ENCODE data around the gene G6PC3. TPM values are rescaled to one million over a fixed set of nuclear protein-coding genes. Genes with fewer than 3 reads are reported as not detected.
A peak's percentile ranks its signal among the peaks of the same experiment; 100 is the strongest.

The G6PC3 gene
- total RNA-seq, 4 donors from 2014 or later: 24.9 to 68.7 (median 36.2) TPM

- no peak for DNase-seq (ENCODE audit: low spot score in 2 of 2)
- peak overlapping the region in 3 of 4 donors; percentile 76 to 82 (median 78) for H3K27ac ChIP-seq
- peak overlapping the region; percentile 19 to 35 (median 24) for H3K4me3 ChIP-seq
- H3K36me3 ChIP-seq: peaks cover 0 to 18% (median under 1%) of the 10 kb centered on the region in 3 donors
- H3K4me1 ChIP-seq: peaks cover 5 to 98% (median 56%) of the 10 kb centered on the region in 4 donors
- TF ChIP-seq EP300 (IDR thresholded peaks at IDR 0.05): no peak
- no peak for TF ChIP-seq POLR2A (IDR thresholded peaks at IDR 0.05)
- TF ChIP-seq, protein P1, sequence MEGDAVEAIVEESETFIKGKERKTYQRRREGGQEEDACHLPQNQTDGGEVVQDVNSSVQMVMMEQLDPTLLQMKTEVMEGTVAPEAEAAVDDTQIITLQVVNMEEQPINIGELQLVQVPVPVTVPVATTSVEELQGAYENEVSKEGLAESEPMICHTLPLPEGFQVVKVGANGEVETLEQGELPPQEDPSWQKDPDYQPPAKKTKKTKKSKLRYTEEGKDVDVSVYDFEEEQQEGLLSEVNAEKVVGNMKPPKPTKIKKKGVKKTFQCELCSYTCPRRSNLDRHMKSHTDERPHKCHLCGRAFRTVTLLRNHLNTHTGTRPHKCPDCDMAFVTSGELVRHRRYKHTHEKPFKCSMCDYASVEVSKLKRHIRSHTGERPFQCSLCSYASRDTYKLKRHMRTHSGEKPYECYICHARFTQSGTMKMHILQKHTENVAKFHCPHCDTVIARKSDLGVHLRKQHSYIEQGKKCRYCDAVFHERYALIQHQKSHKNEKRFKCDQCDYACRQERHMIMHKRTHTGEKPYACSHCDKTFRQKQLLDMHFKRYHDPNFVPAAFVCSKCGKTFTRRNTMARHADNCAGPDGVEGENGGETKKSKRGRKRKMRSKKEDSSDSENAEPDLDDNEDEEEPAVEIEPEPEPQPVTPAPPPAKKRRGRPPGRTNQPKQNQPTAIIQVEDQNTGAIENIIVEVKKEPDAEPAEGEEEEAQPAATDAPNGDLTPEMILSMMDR (IDR thresholded peaks at IDR 0.05): no peak
- H3K9me3 ChIP-seq: no peaks in the 10 kb centered on the region
- WGBS, 2 donors: 72 to 76% methylated on average over 8 to 10 of the region's 10 CpGs
- no peaks in the 10 kb centered on the region for H3K27me3 ChIP-seq
Observed at GRCh38 chr17:44110011-44110686, 39.6 kb downstream of the G6PC3 start.

DNA sequence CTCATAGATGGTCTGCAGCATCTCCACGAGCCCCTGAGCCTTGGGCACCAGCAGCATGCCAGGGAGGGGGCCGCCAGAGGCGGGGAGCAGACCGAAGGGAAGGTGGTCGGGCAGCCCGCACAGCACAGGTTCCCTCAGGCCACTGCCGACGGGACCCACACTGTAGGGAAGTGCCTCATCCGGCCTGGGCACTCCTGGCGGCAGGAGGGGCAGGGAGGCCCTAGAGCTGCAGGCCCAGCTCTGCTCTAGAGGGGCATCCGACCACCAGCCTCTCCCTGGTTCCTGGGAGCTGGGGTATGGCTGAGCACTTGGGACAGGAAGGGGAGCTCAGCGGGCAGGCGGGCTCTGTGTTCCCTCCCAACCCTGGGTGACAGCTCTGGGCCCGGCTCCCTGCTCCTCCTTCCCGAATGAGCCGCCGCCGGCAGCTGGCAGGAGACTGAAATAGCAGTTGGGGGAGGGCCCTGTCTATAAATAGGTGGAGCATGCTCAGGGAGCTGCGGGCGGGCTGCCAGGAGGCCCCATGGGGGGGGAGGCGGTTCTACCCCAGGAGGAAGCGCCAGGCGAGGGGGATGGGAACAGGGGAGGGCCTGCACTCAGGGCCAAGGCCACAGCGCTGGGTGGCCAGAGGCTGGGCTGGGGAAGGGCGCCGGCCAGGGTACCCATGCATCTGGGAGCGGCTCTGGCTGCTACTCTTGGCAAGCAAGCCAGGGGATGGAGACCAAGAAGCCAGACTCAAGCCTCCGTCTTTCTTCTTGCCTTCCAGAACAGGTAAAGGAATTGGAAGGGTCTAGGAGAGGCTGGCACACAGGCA is 40.5 kb downstream of the G6PC3 start:
- Histone ChIP-seq H3K27ac (peak overlapping the region; percentile 76 to 82 (median 78)), H3K36me3 (peaks cover 0 to 27% (median 8%) of the 10 kb centered on the region in 3 donors), H3K9me3 (no peaks in the 10 kb centered on the region), H3K4me1 (peaks cover 5 to 98% (median 54%) of the 10 kb centered on the region in 4 donors), H3K4me3 (peak overlapping the region; percentile 19 to 35 (median 24)), H3K27me3 (no peaks in the 10 kb centered on the region)
- DNase-seq (ENCODE audit: low spot score in 2 of 2): peak; percentile 96 to 97
- TF ChIP-seq POLR2A (IDR thresholded peaks at IDR 0.05): peak; percentile 19 to 87
- TF ChIP-seq, protein P1 (IDR thresholded peaks at IDR 0.05): peak in 2 of 5 experiments; percentile 25 to 59
- TF ChIP-seq EP300 (IDR thresholded peaks at IDR 0.05): peak; percentile 83 to 92
- 6 to 11% methylated on average over 8 to 22 of the region's 28 CpGs for WGBS, 2 donors

DNA sequence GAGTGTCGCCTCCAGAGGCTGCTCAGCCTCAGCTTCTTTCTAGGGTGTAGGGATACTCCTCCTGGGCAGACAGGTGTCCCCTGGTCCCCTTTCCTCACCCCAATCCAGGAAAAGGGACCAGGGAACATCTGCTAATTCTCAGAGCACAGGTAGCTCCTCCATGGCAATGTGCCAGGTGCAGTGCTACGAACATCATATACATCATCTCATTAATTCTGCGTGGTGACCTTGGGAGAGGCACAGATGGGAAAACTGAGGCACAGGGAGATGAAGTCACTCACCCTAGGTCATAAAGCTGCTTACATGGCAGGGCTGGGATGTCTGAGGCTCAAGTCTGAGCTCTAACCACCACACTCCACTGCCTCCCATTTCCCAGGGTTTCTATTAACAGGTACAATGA is 41.2 kb downstream of the G6PC3 start:
- no peak for DNase-seq (ENCODE audit: low spot score in 2 of 2)
- peaks cover 0 to 34% (median 8%) of the 10 kb centered on the region in 3 donors for H3K36me3 ChIP-seq
- H3K4me1 ChIP-seq: peaks cover 5 to 100% (median 54%) of the 10 kb centered on the region in 4 donors
- no peak overlapping the region for H3K4me3 ChIP-seq
- TF ChIP-seq EP300 (IDR thresholded peaks at IDR 0.05): no peak
- no peak for TF ChIP-seq POLR2A (IDR thresholded peaks at IDR 0.05)
- TF ChIP-seq, protein P1 (IDR thresholded peaks at IDR 0.05): no peak
- H3K9me3 ChIP-seq: no peaks in the 10 kb centered on the region
- peak overlapping the region; percentile 76 to 82 (median 78) for H3K27ac ChIP-seq
- 72 to 81% methylated on average over 3 of the region's 3 CpGs for WGBS, 2 donors
- H3K27me3 ChIP-seq: no peaks in the 10 kb centered on the region

GRCh38 chr17:44112284-44113280 is 42.0 kb downstream of the G6PC3 start:
- DNase-seq (ENCODE audit: low spot score in 2 of 2): no peak
- WGBS, 2 donors: 71 to 76% methylated on average over 4 of the region's 4 CpGs
- Histone ChIP-seq H3K4me3 (no peak overlapping the region), H3K27me3 (no peaks in the 10 kb centered on the region), H3K36me3 (peaks cover 0 to 42% (median 8%) of the 10 kb centered on the region in 3 donors), H3K4me1 (peaks cover 5 to 99% (median 53%) of the 10 kb centered on the region in 4 donors), H3K9me3 (no peaks in the 10 kb centered on the region), H3K27ac (peak overlapping the region in 3 of 4 donors; percentile 78 to 82 (median 79))
- TF ChIP-seq EP300 (IDR thresholded peaks at IDR 0.05): no peak

DNA sequence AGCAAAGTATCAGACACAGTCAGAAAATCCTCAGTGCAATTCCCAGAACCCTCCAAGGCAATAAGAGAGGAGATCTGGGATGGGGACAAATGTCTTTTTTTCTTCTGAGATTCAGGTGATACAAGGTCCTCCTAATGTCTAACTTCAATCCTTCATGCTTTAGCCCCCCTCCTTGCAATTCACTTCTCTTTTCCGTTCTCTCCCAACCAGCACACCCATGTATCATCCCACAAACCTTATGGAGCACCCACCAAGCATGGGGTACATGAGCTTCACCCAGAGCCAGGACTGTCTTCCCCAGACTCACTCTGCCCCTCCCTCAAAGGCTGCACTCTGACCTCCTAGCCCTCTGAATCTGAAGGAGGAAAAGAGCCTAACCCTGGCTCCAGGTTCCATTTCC is 42.8 kb downstream of the G6PC3 start:
- peaks cover 0 to 46% (median 8%) of the 10 kb centered on the region in 3 donors for H3K36me3 ChIP-seq
- WGBS, 2 donors: 61 to 74% methylated on average over 1 of the region's 1 CpG

More for the DNA sequence above, 42.8 kb downstream of the G6PC3 start:
- Histone ChIP-seq H3K9me3 (no peaks in the 10 kb centered on the region), H3K27me3 (no peaks in the 10 kb centered on the region), H3K4me1 (peaks cover 2 to 99% (median 47%) of the 10 kb centered on the region in 4 donors), H3K27ac (peak overlapping the region in 2 of 4 donors; percentile 78 to 82), H3K4me3 (no peak overlapping the region)
- no peak for DNase-seq (ENCODE audit: low spot score in 2 of 2)
- TF ChIP-seq POLR2A (IDR thresholded peaks at IDR 0.05) (no peak), EP300 (IDR thresholded peaks at IDR 0.05) (no peak)
- TF ChIP-seq, protein P1 (IDR thresholded peaks at IDR 0.05): no peak

All from tibial nerve (tissue), 4 donors.